Stomach (tissue), 9 donors: ENCODE results near the gene UXS1. TPM values are rescaled to one million over a fixed set of nuclear protein-coding genes. Genes with fewer than 3 reads are reported as not detected.

Experiments
- DNase-seq, 2 donors: peaks; one replicate each; pipeline versions ENCODE4 v3.0.0 to v3.0.0-alpha.2; 2013 to 2019
- H3K27ac ChIP-seq, 5 donors: fragments of 200-600 bp in 4 of 5; sonication (generic) in 4 of 5; one replicate each; pipeline ENCODE4 v1.5.1; 2013 to 2019; ENCODE audit warnings: mild to moderate bottlenecking in 1 of 5, moderate library complexity in 1 of 5
- H3K27me3 ChIP-seq, 3 donors: fragments of 200-600 bp; sonication (generic); one replicate each; pipeline ENCODE4 v1.5.1; 2017 to 2019; ENCODE audit warnings: mixed run types in 1 of 3
- H3K36me3 ChIP-seq, 4 donors: fragments of 200-600 bp; sonication (generic); 1 replicate in 3 of 4; 2 replicates in 1 of 4; pipeline ENCODE4 v1.5.1; 2016 to 2019
- H3K4me1 ChIP-seq, 4 donors: fragments of 200-600 bp; sonication (generic); one replicate each; pipeline ENCODE4 v1.5.1; 2016 to 2019
- H3K4me3 ChIP-seq, 4 donors: fragments of 200-600 bp; sonication (generic) in 3 of 4; one replicate each; pipeline ENCODE4 v1.5.1; 2016 to 2019; ENCODE audit warnings: mild to moderate bottlenecking in 1 of 4
- H3K9me3 ChIP-seq, 4 donors: fragments of 200-600 bp; sonication (generic); one replicate each; pipeline ENCODE4 v1.5.1; 2016 to 2019
- EP300 ChIP-seq: sonication (generic); formaldehyde crosslinking; IDR thresholded peaks from one replicate; pipeline ENCODE4 v1.6.1; 2017; ENCODE audit warnings: antibody characterized with exemption
- POLR2A ChIP-seq, 4 donors: fragments of 450-650 bp; IDR thresholded peaks; one replicate each; pipeline ENCODE4 v1.6.1; 2016; ENCODE audit warnings: antibody characterized with exemption in 4 of 4, control low read depth in 2 of 4, mild to moderate bottlenecking in 1 of 4, moderate library complexity in 1 of 4
- POLR2AphosphoS5 ChIP-seq, 3 donors: sonication (generic); formaldehyde crosslinking; IDR thresholded peaks; one replicate each; pipeline ENCODE4 v1.6.1; 2016; ENCODE audit warnings: antibody characterized with exemption in 3 of 3
- WGBS, 5 donors: extraction: QIAGEN DNeasy Blood & Tissue Kit in 3 of 5; methylation state at CpG; one replicate each; pipeline versions ENCODE4 v1.1.5 to v1.1.7; 2013 to 2018; 5-methylcytosine and 5-hydroxymethylcytosine counted together
- intact Hi-C: fragments of 100-400 bp; cut with DNase I; formaldehyde crosslinking; loops from one replicate; pipeline ENCODE4 v1.15.1; 2023; ENCODE audit warnings: low total_unique reads
- polyA plus RNA-seq, 3 donors: library from polyadenylated mRNA; stranded (reverse); fragments of 200-250 nt; gene quantifications; one replicate each; pipeline ENCODE4 v1.2.3, GENCODE V29; 2013
- total RNA-seq, 5 donors: library from RNA; depleted of rRNA; stranded (reverse); fragments of >200 nt; gene quantifications; one replicate each; pipeline versions ENCODE4 v1.1.0 to v1.2.3, GENCODE V29; 2014 to 2016
- TF ChIP-seq, protein P1 (sequence below), 7 experiments: fragments of 450-650 bp in 4 of 7; fragments of 200-600 bp in 3 of 7; sonication (generic) in 3 of 7; IDR thresholded peaks; one replicate each; pipeline ENCODE4 v1.5.1; 2016 to 2019; ENCODE audit warnings: antibody characterized with exemption in 7 of 7, control low read depth in 2 of 7, mild to moderate bottlenecking in 1 of 7
- donor health status: healthy with polysubstance abuse.
- donor health status: Bipolar disorder and iron deficiency.
- donor health status: healthy.

The UXS1 gene
- total and polyA plus RNA-seq, 8 donors, result 7.0 to 111 (median 16.8) TPM

GRCh38 chr2:106168657-106169056 is 25.4 kb downstream of the UXS1 start:
- Histone ChIP-seq H3K27ac (no peak overlapping the region), H3K27me3 (no peaks in the 10 kb centered on the region), H3K9me3 (no peaks in the 10 kb centered on the region), H3K4me3 (no peak overlapping the region), H3K36me3 (no peaks in the 10 kb centered on the region), H3K4me1 (peaks cover 0 to 2% (median 0%) of the 10 kb centered on the region in 4 donors)
- TF ChIP-seq POLR2AphosphoS5 (IDR thresholded peaks at IDR 0.05) (no peak), EP300 (no peak), POLR2A (IDR thresholded peaks at IDR 0.05) (no peak)
- TF ChIP-seq, protein P1, sequence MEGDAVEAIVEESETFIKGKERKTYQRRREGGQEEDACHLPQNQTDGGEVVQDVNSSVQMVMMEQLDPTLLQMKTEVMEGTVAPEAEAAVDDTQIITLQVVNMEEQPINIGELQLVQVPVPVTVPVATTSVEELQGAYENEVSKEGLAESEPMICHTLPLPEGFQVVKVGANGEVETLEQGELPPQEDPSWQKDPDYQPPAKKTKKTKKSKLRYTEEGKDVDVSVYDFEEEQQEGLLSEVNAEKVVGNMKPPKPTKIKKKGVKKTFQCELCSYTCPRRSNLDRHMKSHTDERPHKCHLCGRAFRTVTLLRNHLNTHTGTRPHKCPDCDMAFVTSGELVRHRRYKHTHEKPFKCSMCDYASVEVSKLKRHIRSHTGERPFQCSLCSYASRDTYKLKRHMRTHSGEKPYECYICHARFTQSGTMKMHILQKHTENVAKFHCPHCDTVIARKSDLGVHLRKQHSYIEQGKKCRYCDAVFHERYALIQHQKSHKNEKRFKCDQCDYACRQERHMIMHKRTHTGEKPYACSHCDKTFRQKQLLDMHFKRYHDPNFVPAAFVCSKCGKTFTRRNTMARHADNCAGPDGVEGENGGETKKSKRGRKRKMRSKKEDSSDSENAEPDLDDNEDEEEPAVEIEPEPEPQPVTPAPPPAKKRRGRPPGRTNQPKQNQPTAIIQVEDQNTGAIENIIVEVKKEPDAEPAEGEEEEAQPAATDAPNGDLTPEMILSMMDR (IDR thresholded peaks at IDR 0.05), result no peak
- DNase-seq, result no peak
- intact Hi-C loops, result no loop called here
- WGBS, 5 donors, result 54 to 76% (median 61%) methylated on average over 2 of the region's 2 CpGs

GRCh38 chr2:106167067-106167466 is 27.0 kb downstream of the UXS1 start:
- 84 to 88% (median 84%) methylated on average over 5 of the region's 5 CpGs for WGBS, 5 donors
- Histone ChIP-seq H3K9me3 (no peaks in the 10 kb centered on the region), H3K4me3 (no peak overlapping the region), H3K4me1 (peaks cover 0 to 10% (median 3%) of the 10 kb centered on the region in 4 donors), H3K27me3 (no peaks in the 10 kb centered on the region), H3K27ac (no peak overlapping the region), H3K36me3 (peaks cover 0 to 6% (median 0%) of the 10 kb centered on the region in 4 donors)
- intact Hi-C loops, result no loop called here
- no peak for TF ChIP-seq POLR2A (IDR thresholded peaks at IDR 0.05)
- no peak for TF ChIP-seq EP300
- no peak for TF ChIP-seq POLR2AphosphoS5 (IDR thresholded peaks at IDR 0.05)
- TF ChIP-seq, protein P1 (IDR thresholded peaks at IDR 0.05), result no peak
- no peak for DNase-seq

DNA sequence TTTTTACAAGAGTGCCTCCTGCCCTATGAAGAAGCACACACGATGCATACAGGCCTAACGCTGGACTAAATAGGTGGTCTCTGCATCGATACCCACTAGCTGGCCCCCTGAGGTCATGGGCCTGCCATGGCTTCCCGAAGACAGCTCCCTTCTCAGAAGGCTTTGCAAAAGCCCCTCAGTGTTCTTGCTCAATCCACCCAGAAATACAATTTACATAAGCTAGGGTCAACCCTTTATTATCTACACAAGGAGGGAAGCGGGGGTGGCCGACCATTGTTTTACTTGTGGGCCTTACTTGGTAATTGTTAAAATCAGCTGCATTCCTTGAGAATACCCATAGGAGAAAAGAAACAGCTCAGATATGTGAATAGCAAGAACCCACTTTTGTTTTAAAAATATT is 28.5 kb downstream of the UXS1 start:
- intact Hi-C loops, result no loop called here
- H3K27ac ChIP-seq, result no peak overlapping the region
- 66 to 73% (median 70%) methylated on average over 6 of the region's 6 CpGs for WGBS, 5 donors
- H3K4me1 ChIP-seq, result peaks cover 0 to 23% (median 10%) of the 10 kb centered on the region in 4 donors
- TF ChIP-seq, protein P1 (IDR thresholded peaks at IDR 0.05), result no peak
- TF ChIP-seq POLR2A (IDR thresholded peaks at IDR 0.05), result no peak
- TF ChIP-seq POLR2AphosphoS5 (IDR thresholded peaks at IDR 0.05), result no peak
- TF ChIP-seq EP300, result no peak
- no peaks in the 10 kb centered on the region for H3K27me3 ChIP-seq
- H3K36me3 ChIP-seq, result peaks cover 0 to 7% (median 6%) of the 10 kb centered on the region in 4 donors
- no peak overlapping the region for H3K4me3 ChIP-seq
- H3K9me3 ChIP-seq, result no peaks in the 10 kb centered on the region
- DNase-seq, result no peak

DNA sequence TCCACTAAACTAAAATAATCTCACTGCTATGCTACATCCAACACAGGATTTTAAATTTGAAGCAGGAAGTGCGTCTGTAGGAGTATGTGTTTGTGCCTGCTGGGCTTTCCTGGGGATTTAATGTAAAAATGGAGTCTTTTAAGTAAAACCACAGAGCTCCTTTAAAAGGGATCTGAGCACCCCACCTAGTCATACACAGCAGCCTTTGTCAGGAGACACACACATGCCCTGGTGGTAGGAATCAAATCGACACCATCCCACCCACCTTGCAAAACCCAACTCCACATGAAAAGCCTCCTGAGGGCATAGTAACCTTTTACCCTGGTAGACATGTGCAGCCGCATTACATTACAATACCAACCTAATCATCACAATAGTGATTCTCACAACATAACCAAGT is 29.1 kb downstream of the UXS1 start:
- WGBS, 5 donors, result 82 to 87% (median 84%) methylated on average over 3 of the region's 3 CpGs
- H3K4me3 ChIP-seq, result no peak overlapping the region

More for the DNA sequence above, 29.1 kb downstream of the UXS1 start:
- Histone ChIP-seq H3K27me3 (no peaks in the 10 kb centered on the region), H3K4me1 (peaks cover 0 to 23% (median 10%) of the 10 kb centered on the region in 4 donors), H3K27ac (no peak overlapping the region), H3K36me3 (peaks cover 0 to 12% (median 11%) of the 10 kb centered on the region in 4 donors), H3K9me3 (no peaks in the 10 kb centered on the region)
- DNase-seq, result no peak
- intact Hi-C loops, result no loop called here
- TF ChIP-seq POLR2AphosphoS5 (IDR thresholded peaks at IDR 0.05), result no peak
- TF ChIP-seq POLR2A (IDR thresholded peaks at IDR 0.05), result no peak
- no peak for TF ChIP-seq EP300
- TF ChIP-seq, protein P1 (IDR thresholded peaks at IDR 0.05), result no peak
